ENCODE results near the gene GPAT3.

GPAT3 gene

GRCh38 chr4:83625821-83626220, 89.9 kb downstream of the GPAT3 start:
- H3K4me3 ChIP-seq (ENCODE audit: low read depth, low read length), result no peak overlapping the region
- DNase-seq (ENCODE audit: low read depth), result no peak
- no peak for TF ChIP-seq MYC (IDR thresholded peaks at IDR 0.05; ENCODE audit: low read depth, low read length)

- no peak for TF ChIP-seq MAX (IDR thresholded peaks at IDR 0.05; ENCODE audit: low read depth, low read length)
- no peak for TF ChIP-seq CTCF (IDR thresholded peaks at IDR 0.05; ENCODE audit: low read depth, low read length)
- no peak for TF ChIP-seq POLR2A (IDR thresholded peaks at IDR 0.05; ENCODE audit: extremely low read depth, insufficient read length)
- TF ChIP-seq MYC (IDR thresholded peaks at IDR 0.05; ENCODE audit: low read depth, low read length), result no peak
- H3K4me3 ChIP-seq (ENCODE audit: low read depth, low read length), result no peak overlapping the region
- peak; percentile 17 for DNase-seq (ENCODE audit: low read depth)
Measured at GRCh38 chr4:83626245-83626836, 90.4 kb downstream of the GPAT3 start.

GRCh38 chr4:83629945-83630721, 94.2 kb downstream of the GPAT3 start:
- no peak overlapping the region for H3K4me3 ChIP-seq (ENCODE audit: low read depth, low read length)
- TF ChIP-seq MYC (IDR thresholded peaks at IDR 0.05; ENCODE audit: low read depth, low read length) (peak; percentile 47; the same call in 1 of the 2 replicates), CTCF (IDR thresholded peaks at IDR 0.05; ENCODE audit: low read depth, low read length) (no peak), MAX (IDR thresholded peaks at IDR 0.05; ENCODE audit: low read depth, low read length) (no peak), POLR2A (IDR thresholded peaks at IDR 0.05; ENCODE audit: extremely low read depth, insufficient read length) (no peak)
- peak; percentile 96 for DNase-seq (ENCODE audit: low read depth)

- no peak overlapping the region for H3K4me3 ChIP-seq (ENCODE audit: low read depth, low read length)
- TF ChIP-seq MAX (IDR thresholded peaks at IDR 0.05; ENCODE audit: low read depth, low read length), result no peak
- no peak for TF ChIP-seq POLR2A (IDR thresholded peaks at IDR 0.05; ENCODE audit: extremely low read depth, insufficient read length)
- TF ChIP-seq CTCF (IDR thresholded peaks at IDR 0.05; ENCODE audit: low read depth, low read length), result no peak
- TF ChIP-seq MYC (IDR thresholded peaks at IDR 0.05; ENCODE audit: low read depth, low read length), result no peak
- DNase-seq (ENCODE audit: low read depth), result no peak
Measured at GRCh38 chr4:83631066-83631465, 95.2 kb downstream of the GPAT3 start.

GRCh38 chr4:83636930-83637329, 101.0 kb downstream of the GPAT3 start:
- no peak overlapping the region for H3K4me3 ChIP-seq (ENCODE audit: low read depth, low read length)
- DNase-seq (ENCODE audit: low read depth), result no peak
- no peak for TF ChIP-seq MAX (IDR thresholded peaks at IDR 0.05; ENCODE audit: low read depth, low read length)
- no peak for TF ChIP-seq MYC (IDR thresholded peaks at IDR 0.05; ENCODE audit: low read depth, low read length)
- no peak for TF ChIP-seq POLR2A (IDR thresholded peaks at IDR 0.05; ENCODE audit: extremely low read depth, insufficient read length)
- TF ChIP-seq CTCF (IDR thresholded peaks at IDR 0.05; ENCODE audit: low read depth, low read length), result no peak

GRCh38 chr4:83639849-83640493, 104.1 kb downstream of the GPAT3 start:
- TF ChIP-seq POLR2A (IDR thresholded peaks at IDR 0.05; ENCODE audit: extremely low read depth, insufficient read length) (no peak), CTCF (IDR thresholded peaks at IDR 0.05; ENCODE audit: low read depth, low read length) (peak; percentile 62)
- DNase-seq (ENCODE audit: low read depth), result peak; percentile 77
- no peak overlapping the region for H3K4me3 ChIP-seq (ENCODE audit: low read depth, low read length)

All from NB4 (cell line).